HG03060 (cell line): Measurements from ENCODE around the gene FFAR2.

Experiments used
- ATAC-seq: cut with Tn5 transposase; IDR thresholded peaks from one replicate; pipeline ENCODE4 v1.9.1; 2021; ENCODE audit warnings: low read depth, moderate number of reproducible peaks; ENCODE audit not compliant: unreplicated experiment

Gene FFAR2

DNA sequence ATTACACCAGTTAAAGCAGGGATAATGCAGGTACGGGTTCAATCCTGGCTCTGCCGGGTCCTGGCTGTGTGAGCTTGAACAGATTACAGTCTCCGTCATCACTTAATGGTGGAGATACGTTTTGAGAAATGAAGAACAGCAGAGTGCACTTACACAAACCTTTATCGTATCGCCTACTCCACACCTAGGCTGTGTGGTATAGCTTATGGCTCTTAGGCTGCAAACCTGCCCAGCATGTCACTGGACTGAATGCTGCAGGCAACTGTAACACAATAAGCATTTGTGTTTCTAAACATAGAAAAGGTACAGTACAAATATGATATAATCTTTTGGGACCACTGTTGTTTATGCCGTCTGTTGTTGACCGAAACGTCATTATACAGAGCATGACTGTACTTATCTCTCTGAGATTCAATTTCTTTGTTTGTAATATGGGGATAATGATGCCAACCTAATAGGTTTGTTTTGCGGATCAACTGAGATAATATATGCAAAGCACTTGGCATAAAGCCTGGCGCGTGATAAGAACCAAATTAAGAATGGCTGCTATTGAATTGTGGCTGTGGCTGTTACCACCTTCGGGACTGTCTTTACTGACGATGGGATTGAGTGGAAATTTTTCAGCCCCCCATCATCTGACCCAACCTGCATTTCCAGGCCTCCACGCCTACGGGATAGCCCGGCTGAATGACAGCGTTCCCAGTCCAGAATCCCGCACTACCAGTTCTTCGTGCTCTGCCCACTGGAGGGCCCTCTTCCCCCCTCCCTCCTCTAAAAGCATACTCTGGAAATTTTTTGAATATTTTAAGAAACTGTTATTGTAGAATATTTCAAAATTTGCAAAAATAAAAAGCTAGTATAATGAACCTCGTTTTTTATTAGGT is 31.0 kb downstream of the FFAR2 start:
- no peak for ATAC-seq

DNA sequence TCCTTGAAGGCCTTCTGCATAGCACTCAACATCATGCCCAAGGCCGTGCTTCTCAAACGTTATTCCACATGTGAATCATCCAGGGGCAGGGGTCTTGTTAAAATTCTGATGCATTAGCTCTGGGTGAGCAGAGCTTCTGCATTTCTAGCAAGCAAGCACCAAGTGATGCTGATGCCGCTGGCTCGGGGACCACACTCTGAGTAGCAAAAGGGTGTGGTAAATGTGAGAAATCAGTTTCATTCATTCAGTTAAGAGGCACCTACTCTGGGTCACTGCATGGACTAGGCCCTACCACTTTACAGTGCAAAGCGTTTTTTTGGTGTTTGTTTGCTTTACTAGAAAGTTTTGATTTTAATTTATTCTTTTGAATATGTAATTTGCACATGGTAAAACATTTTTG is 35.0 kb downstream of the FFAR2 start:
- no peak for ATAC-seq

DNA sequence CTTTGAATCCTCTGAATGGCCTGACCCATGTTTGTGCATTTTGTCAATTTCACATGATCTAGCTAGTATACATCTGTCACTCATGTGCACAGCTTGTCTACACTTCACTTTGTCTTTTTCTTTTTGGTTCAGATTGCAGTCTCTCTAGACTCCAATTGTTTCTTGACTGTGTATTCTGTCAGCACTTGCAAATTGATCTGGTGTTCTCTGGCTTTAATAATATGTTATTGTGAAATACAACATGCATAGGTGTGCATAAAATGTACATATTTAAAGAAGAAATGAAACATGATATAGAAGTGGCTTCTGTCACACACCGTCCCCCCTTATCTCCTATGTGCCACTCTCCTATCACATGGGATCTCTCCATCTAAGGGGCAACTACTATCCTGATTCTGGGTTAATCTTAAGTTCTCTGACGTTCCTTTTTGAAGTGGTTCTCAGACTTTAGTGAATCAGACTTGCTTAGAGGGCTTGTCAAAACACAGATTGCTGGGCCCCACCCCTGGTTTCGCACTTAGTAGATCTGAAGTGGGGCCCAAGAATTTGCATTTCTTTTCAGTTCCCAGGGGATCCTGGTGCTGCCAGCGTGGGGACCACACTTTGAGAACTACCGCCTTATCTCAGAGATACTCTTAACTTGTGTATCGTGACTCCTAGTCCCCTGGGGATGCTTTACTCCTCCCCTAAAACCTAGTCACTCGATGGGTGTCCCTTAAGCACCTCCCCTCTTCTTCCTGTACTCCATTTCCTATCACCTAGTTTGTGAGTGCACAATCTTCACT is 36.4 kb downstream of the FFAR2 start:
- peak; percentile 86 for ATAC-seq

GRCh38 chr19:35486268-35486708 is 38.2 kb downstream of the FFAR2 start:
- ATAC-seq = no peak

- no peak for ATAC-seq
Observed at GRCh38 chr19:35487656-35488182, 39.7 kb downstream of the FFAR2 start.

GRCh38 chr19:35488677-35489076 is 40.6 kb downstream of the FFAR2 start:
- no peak for ATAC-seq

- no peak for ATAC-seq
Observed at GRCh38 chr19:35490364-35490763, 42.3 kb downstream of the FFAR2 start, which contains the start of gene KRTDAP. Gene KRTDAP (minus strand): TSS chr19:35490464. CDS start chr19:35490442, 22 bp downstream.

- ATAC-seq = no peak
Observed at GRCh38 chr19:35491836-35492360, 43.8 kb downstream of the FFAR2 start.

- ATAC-seq = no peak
Observed at GRCh38 chr19:35493971-35494370, 45.9 kb downstream of the FFAR2 start.

DNA sequence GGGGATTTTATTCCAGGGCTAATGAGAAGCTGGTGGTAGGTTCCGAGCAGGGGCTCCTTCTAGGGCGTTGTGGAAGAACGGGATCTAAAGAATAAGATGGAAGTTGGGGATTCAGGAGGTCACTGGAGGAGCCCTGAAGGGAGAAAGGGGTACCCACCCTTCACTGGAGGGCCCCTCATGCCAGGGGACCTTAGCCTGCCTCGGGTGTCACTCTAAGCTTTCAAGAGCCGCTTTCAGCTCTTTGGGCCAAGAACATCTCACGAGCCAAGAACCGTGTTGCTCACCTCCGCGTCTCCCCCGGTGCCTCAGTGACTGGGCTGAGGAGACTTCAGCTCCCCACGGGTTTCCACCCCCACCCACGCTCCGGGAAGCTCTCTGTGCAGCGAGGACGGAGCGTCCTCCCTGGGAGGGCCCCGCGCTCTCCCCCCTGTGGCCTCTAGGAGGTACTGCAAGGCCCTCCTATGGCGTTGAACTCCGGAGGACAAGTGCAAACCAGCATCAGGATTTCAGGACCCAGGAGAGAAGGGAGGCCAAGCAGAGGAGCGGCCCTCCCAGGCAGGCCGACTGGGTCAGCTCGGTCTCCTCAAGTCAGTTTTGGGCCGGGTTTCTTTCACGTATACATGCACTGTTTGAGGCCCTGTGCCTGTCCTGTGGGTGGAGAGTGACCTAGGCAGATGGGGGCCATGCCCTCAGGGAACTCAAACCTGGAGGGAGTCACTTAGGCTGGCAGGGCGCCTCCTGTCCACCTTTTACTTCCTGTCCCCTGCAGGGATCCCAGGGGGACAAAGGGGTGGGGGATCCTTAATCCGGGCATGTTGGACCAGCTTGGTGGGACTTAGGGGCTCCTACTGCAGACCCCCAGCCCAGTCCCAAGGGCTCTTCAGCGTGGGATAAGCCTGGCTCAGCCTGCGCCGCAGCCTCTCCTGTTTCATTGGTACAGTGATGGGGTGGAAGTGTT is 47.3 kb downstream of the FFAR2 start:
- no peak for ATAC-seq

DNA sequence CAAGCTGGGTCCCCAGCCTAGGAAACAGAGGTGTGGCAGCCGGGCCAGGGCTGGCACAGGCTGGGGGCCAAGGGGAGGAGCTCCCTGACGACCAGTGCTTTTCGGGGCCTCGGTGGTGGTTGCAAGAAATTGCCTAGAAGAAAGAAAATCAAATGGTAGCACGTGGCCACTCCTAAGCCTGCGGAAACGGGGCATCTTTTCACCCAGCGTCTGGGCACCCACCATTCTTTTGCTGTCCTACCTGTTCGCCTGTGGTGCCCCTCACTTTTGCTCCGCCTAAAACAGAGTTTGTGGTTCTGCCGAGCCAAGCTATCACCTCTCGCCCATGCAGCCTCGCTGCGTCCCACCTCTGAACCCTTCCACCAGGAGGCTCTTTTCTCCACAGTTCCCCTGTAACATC is 49.3 kb downstream of the FFAR2 start:
- ATAC-seq = no peak

DNA sequence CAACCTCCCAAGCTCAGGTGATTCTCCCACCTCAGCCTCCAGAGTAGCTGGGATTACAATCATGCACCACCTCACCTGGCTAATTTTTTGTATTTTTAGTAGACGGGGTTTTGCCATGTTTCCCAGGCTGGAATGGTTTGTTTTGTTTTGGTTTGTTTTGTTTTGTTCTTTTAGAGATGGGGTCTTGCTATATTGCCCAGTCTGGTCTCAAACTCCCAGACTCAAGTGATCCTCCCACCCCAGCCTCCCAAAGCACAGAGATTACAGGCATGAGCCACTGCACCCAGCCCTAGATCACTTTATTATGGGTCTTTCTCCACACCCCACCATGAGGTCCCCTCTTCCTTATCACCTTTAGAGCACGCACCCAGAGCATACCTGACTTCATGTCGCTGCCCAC is 50.2 kb downstream of the FFAR2 start:
- no peak for ATAC-seq

GRCh38 chr19:35498984-35499527 is 51.0 kb downstream of the FFAR2 start:
- ATAC-seq = no peak

DNA sequence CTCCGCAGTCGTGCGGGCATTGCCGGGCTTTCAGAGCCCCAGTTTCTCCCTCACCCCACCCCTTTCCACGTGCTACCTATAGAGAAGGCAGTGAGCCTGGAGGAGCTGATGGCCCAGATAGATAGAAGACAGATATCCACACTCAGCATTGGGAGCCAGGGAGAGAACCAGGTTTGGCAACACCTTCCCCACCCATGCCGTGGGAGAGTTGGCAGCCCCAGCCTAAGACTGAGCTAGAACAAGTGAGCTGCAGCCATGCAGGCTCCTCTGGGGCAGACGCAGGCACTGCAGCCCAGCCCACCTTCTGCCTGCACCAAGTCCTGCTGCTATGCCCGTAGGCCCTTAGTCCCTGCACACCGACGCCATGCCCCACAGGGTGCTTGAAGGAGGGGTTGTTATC is 52.6 kb downstream of the FFAR2 start:
- no peak for ATAC-seq
